Measurements from ENCODE around the gene KDM4C. TPM values are rescaled to one million over a fixed set of nuclear protein-coding genes. Genes with fewer than 3 reads are reported as not detected.

Gene KDM4C
- total and polyA plus RNA-seq, 2 of the 13 experiments (the other 11 are each of a cell fraction or from before 2014, with no cell fraction given) = 19.4 to 23.6 TPM

DNA sequence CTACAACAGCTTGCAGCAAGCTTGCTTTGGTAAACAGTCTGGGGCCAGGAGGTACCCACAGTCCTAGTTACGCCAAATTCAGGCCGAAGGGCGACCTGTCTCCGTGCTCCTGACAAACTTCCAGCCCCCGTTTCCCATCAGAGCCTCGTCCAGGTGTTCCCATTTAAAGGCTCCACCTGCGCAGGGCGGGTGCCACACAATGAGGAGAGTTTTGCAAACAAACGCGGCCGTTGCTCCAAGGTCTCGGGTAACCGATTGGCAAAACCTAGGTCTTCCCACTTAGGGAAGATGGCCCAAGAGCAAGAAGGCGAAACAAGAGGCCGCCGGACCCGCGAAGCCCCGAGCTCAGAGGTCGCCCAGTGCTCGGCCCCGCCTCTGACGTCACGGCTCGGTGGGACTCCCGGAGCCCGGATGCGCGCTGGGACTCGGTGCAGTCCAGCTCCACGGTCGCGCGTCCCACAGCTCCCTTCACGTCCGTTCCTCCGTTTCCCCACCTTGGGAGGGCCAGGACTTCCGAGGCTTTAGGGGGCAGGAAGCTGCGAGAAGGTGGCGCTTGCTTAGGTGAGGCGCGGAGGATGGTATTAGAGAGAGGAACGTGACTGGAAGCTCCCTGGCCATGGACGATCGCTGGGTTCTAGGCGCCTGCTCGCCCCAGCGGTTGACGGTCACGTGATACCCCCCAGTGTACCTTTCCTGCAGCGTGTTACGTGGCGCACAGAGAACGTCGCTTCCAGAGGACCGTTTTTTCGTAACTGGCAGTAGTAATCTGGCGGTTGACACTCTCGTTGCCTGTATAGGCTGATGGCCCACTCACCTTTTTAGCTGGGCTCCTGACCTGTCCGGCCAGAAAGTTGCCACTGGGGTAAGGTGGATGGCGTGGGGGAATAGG lies 41.8 kb upstream of the KDM4C start (continued):
- TF ChIP-seq, protein P1, sequence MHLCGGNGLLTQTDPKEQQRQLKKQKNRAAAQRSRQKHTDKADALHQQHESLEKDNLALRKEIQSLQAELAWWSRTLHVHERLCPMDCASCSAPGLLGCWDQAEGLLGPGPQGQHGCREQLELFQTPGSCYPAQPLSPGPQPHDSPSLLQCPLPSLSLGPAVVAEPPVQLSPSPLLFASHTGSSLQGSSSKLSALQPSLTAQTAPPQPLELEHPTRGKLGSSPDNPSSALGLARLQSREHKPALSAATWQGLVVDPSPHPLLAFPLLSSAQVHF (CRISPR knock-in tag; IDR thresholded peaks at IDR 0.05) = 0 out of 2 replicates have a peak, but pooled peaks have one; percentile 67
- no peak for TF ChIP-seq ZNF30 (CRISPR knock-in tag; IDR thresholded peaks at IDR 0.05)
- TF ChIP-seq ZNF235 (CRISPR knock-in tag; IDR thresholded peaks at IDR 0.05; ENCODE audit: borderline replicate concordance) = peak; percentile 52; the same call in 1 of the 2 replicates
- TF ChIP-seq TAF1 (CRISPR knock-in tag; IDR thresholded peaks at IDR 0.05) = peak; percentile 94
- peak; percentile 82 for TF ChIP-seq MXD4 (CRISPR knock-in tag; IDR thresholded peaks at IDR 0.05)
- TF ChIP-seq SIX4 (CRISPR knock-in tag; IDR thresholded peaks at IDR 0.05) = 0 out of 2 replicates have a peak, but pooled peaks have one; percentile 51
- TF ChIP-seq SP4 (CRISPR knock-in tag; IDR thresholded peaks at IDR 0.05) = peak; percentile 64
- TF ChIP-seq, protein P2, sequence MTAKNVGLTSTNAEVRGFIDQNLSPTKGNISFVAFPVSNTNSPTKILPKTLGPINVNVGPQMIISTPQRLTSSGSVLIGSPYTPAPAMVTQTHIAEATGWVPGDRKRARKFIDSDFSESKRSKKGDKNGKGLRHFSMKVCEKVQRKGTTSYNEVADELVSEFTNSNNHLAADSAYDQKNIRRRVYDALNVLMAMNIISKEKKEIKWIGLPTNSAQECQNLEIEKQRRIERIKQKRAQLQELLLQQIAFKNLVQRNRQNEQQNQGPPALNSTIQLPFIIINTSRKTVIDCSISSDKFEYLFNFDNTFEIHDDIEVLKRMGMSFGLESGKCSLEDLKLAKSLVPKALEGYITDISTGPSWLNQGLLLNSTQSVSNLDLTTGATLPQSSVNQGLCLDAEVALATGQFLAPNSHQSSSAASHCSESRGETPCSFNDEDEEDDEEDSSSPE (CRISPR knock-in tag; IDR thresholded peaks at IDR 0.05) = peak; percentile 51; the same call in 1 of the 2 replicates
- peak; percentile 48; the same call in 1 of the 2 replicates for TF ChIP-seq HOXA9 (CRISPR knock-in tag; IDR thresholded peaks at IDR 0.05; ENCODE audit: borderline replicate concordance)
- peak; percentile 76 for TF ChIP-seq ZNF274 (CRISPR knock-in tag; IDR thresholded peaks at IDR 0.05)
- TF ChIP-seq, protein P3, sequence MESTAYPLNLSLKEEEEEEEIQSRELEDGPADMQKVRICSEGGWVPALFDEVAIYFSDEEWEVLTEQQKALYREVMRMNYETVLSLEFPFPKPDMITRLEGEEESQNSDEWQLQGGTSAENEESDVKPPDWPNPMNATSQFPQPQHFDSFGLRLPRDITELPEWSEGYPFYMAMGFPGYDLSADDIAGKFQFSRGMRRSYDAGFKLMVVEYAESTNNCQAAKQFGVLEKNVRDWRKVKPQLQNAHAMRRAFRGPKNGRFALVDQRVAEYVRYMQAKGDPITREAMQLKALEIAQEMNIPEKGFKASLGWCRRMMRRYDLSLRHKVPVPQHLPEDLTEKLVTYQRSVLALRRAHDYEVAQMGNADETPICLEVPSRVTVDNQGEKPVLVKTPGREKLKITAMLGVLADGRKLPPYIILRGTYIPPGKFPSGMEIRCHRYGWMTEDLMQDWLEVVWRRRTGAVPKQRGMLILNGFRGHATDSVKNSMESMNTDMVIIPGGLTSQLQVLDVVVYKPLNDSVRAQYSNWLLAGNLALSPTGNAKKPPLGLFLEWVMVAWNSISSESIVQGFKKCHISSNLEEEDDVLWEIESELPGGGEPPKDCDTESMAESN (CRISPR knock-in tag; conservative IDR thresholded peaks at IDR 0.05) = peak; percentile 78
